CD1c-positive myeloid dendritic cell (primary cell): Measurements from ENCODE around the gene METTL1.
"Not testable (repeated sequence)": the region's sequence is repeated elsewhere in the genome, so short reads cannot be mapped to it uniquely, and the experiment has no call there.

ENCODE experiments used
- DNase-seq: peaks from one replicate; pipeline ENCODE4 v3.0.0-alpha.2; 2016; ENCODE audit errors: extremely low spot score

METTL1 gene

DNA sequence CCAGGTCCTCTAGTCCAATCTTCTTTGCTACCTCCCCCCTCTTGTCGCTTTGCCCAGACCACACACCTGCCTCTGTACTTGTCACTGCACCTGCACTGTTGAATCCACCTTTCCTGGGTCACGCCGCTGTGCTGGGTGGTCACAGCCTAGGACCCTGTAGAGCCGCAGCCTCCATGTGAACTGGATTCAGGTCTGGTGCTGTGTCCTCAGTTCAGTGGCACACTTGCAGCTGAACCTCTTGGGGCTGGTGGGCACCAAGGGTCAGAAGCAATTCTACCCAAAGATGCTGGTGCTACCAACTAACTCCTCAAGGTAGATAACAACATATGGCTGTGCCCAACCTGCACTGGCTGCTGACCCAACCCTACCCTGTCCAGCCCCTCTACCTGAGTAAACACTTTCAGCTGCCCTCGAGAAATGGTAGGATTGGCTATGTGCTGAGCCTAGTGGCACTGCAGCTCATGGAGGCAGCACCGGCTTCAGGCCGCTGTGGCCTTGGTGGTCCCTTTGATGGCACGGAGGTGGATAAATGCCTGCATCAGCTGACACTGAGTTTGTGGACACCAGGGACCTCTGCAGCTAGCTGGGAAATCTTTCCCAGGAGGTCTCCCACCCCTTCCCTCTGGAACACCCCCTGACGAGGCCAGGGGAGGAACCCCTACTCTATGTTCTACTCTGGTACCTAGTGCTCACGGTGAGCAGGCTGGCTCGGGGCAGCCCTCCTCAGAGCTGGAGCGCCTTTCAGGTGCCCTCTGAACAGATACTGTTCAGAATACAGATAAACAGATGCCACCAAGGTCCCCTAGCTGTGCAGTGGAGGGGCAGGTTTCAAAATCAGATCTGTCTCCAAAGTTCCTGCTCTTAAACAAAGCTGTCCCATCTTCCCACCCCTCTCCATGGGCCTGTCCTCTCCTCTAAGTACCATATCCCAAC, 47.6 kb downstream of the METTL1 start:
- no peak for DNase-seq

DNA sequence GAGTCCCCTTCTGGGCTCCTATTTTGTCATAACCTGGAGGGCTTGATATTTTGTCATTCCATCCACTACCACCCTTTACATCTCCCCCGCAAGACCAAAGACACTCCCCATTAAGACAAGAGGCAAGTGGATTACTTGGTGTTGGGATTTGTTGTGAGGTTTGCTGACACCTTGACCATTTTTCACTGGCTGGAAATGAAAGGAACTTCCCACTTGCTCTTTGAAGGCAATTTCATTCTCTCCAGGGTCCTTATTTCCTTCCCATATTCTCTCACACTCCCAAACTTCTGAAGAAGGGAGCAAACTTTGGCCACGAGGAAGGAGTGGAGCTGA, 48.3 kb downstream of the METTL1 start:
- DNase-seq: no peak

DNA sequence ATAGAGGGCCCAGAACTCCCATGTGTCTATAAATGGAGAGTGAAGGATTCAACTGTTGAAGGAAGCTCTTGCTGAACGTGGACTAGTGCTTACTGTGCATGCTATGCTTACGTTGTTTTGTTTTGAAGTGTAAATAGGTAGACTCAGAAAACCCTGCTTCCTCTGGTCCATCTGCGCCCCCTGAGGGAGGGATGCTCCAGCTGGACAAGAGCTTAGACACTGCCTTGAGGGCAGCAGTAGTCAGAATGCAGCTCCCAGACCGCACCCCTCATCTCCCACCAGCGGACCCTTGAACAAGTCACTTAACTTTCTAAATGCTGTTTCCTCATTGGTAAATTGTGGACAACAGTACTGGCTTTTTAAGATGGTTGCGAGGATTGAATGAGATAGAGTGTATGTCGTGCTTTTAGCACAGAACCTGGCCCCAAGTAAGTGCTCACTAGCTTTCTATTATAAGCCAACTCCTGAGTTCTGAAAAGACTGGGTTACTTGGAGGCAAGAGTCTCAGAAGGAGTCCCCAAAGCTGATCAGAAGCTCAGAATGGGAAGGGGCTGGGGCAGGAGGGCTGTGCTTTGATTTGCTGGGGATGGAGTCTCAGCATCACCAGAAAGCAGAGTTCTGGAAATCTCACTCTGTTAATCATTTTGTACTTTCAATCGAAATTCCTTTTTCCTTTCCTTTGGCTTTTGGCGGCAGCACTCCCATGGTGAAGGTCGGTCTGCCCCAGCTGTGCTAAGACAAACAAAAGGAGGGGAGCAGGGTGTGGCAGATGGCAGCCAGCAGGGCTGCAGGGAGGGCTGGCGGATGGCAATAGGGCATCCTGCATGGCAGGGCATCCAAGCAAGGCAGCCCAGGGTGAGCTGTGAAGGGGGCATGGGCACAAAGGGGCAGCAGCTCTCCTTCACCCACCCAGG, 48.9 kb downstream of the METTL1 start:
- no peak for DNase-seq

DNA sequence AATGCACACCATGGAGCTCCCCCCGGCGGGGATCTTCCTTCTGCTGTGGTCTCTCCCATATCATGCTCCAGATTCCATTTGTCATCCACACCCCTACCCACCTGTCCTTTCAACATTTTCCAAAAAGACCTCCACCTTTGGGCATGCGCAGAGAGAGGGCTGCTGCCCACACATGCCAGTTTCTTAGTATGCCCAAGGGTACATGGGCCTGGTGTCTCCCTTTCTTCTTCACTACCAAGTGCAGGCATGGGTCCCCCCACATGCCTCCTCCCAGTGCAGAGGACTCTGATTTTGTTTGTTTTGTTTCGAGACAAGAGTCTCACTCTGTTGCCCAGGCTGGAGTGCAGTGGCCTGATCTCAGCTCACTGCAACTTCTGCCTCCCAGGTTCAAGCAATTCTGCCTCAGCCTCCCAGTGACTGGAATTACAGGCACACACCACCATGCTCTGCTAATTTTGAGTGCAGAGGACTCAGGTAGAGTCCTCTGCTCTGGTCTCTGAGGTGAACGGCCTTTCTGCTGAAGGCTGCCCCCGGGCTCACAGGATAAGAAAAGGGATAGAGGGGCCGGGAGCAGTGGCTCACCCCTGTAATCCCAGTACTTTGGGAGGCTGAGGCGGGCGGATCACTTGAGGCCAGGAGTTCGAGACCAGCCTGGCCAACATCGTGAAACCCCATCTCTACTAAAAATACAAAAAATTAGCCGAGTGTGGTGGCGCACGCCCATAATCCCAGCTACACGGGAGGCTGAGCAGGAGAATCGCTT, 49.9 kb downstream of the METTL1 start:
- not testable (repeated sequence) for DNase-seq

DNA sequence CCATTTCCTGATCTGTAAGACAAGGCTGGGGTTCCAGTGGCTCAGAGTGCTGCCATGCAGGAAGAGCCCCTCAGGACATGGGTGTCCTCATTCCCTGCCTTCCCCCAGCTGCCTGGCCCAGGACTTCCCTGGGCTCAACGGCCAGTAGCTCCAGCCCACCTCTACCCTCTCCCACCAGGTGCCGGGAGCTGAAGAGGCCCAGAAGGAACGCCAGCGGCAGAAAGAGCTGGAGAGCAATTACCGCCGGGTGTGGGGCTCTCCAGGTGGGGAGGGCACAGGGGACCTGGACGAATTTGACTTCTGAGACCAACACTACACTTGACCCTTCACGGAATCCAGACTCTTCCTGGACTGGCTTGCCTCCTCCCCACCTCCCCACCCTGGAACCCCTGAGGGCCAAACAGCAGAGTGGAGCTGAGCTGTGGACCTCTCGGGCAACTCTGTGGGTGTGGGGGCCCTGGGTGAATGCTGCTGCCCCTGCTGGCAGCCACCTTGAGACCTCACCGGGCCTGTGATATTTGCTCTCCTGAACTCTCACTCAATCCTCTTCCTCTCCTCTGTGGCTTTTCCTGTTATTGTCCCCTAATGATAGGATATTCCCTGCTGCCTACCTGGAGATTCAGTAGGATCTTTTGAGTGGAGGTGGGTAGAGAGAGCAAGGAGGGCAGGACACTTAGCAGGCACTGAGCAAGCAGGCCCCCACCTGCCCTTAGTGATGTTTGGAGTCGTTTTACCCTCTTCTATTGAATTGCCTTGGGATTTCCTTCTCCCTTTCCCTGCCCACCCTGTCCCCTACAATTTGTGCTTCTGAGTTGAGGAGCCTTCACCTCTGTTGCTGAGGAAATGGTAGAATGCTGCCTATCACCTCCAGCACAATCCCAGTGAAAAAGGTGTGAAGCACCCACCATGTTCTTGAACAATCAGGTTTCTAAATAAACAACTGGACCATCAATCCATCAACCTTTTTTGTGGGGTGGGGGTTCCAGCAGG, 51.0 kb downstream of the METTL1 start:
- no peak for DNase-seq

DNA sequence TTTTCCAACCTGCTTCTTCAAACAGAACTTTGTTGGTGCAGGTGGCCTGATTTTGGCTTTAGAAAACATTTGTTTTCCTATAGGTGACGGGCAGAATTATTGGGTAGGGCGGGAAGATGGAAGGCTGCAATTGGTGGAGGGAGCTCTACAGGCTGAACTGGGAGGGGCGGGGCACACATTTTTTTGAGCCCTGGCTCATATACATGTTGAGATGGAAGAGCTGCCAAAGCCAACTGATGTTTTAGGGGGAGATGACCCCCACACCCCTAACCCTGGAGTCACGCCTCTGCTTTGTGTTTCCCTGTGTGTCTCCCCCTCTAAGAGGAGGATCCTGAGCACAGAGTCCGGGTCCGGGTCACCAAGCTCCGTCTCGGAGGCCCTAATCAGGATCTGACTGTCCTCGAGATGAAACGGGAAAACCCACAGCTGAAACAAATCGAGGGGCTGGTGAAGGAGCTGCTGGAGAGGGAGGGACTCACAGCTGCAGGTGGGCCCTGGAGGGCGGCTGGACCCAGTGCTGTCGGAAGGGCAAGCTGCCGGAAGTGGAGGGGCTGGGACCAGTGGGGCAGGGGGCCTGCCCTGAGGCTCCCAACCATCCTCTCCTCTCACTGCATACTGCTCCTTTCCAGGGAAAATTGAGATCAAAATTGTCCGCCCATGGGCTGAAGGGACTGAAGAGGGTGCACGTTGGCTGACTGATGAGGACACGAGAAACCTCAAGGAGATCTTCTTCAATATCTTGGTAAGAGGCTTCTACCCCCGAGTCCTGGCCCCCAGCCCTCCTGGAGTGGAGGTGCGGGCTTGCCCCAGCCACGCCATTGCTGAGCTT, 51.9 kb downstream of the METTL1 start:
- no peak for DNase-seq

DNA sequence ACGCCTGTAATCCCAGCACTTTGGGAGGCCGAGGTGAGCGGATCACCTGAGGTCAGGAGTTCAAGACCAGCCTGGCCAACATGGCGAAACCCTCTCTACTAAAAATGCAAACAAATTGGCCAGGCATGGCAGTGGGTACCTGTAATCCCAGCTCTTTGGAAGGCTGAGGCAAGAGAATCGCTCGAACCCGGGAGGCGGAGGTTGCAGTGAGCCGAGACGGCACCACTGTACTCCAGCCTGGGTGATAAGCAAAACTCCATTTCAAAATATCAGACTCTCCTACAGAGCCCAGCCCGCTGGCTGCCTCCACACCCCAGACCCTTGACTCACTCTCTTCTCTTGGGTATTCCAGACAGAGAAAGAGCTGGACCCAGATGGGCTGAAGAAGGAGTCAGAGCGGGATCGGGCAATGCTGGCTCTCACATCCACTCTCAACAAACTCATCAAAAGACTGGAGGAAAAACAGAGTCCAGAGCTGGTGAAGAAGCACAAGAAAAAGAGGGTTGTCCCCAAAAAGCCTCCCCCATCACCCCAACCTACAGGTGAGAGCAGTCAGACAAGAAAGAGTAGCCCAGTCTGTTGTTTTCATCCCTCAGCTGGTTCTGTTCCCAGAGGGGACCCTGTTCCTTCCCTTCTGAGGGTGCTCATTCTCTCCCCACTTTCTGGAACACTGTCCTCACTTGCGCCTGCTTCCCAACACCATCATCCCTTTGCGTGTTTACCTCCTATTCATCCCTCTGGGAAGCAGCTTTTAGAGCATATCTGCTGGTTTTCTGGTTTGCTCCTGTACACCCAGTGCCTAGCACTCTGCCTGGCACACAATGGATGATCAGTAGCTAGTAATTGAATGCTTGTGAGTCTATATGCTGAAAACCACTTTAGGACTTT, 53.0 kb downstream of the METTL1 start:
- no peak for DNase-seq
